GM19238 (cell line): ENCODE measurements around the gene SLC26A1.

Source experiments
- DNase-seq: peaks from one replicate; pipeline ENCODE4 v3.0.0; 2011; ENCODE audit warnings: low spot score; ENCODE audit not compliant: insufficient read length

The SLC26A1 gene, protein sequence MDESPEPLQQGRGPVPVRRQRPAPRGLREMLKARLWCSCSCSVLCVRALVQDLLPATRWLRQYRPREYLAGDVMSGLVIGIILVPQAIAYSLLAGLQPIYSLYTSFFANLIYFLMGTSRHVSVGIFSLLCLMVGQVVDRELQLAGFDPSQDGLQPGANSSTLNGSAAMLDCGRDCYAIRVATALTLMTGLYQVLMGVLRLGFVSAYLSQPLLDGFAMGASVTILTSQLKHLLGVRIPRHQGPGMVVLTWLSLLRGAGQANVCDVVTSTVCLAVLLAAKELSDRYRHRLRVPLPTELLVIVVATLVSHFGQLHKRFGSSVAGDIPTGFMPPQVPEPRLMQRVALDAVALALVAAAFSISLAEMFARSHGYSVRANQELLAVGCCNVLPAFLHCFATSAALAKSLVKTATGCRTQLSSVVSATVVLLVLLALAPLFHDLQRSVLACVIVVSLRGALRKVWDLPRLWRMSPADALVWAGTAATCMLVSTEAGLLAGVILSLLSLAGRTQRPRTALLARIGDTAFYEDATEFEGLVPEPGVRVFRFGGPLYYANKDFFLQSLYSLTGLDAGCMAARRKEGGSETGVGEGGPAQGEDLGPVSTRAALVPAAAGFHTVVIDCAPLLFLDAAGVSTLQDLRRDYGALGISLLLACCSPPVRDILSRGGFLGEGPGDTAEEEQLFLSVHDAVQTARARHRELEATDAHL

GRCh38 chr4:993111-994029 is at the start of gene SLC26A1:
TSS of gene SLC26A1 (minus strand) at chr4:993404. CDS start at chr4:991703, 1,701 bp downstream.
- no peak for DNase-seq

GRCh38 chr4:1042352-1043055 is 49.3 kb upstream of the SLC26A1 start:
- DNase-seq: no peak

- no peak for DNase-seq
Observed at GRCh38 chr4:1041936-1042330, 48.7 kb upstream of the SLC26A1 start.

GRCh38 chr4:1041147-1041935 is 48.1 kb upstream of the SLC26A1 start:
- no peak for DNase-seq

- no peak for DNase-seq
Observed at GRCh38 chr4:1040344-1041146, 47.3 kb upstream of the SLC26A1 start.

GRCh38 chr4:1039493-1040343 is 46.5 kb upstream of the SLC26A1 start:
- no peak for DNase-seq

GRCh38 chr4:1038948-1039492 is 45.8 kb upstream of the SLC26A1 start:
- DNase-seq: no peak

DNA sequence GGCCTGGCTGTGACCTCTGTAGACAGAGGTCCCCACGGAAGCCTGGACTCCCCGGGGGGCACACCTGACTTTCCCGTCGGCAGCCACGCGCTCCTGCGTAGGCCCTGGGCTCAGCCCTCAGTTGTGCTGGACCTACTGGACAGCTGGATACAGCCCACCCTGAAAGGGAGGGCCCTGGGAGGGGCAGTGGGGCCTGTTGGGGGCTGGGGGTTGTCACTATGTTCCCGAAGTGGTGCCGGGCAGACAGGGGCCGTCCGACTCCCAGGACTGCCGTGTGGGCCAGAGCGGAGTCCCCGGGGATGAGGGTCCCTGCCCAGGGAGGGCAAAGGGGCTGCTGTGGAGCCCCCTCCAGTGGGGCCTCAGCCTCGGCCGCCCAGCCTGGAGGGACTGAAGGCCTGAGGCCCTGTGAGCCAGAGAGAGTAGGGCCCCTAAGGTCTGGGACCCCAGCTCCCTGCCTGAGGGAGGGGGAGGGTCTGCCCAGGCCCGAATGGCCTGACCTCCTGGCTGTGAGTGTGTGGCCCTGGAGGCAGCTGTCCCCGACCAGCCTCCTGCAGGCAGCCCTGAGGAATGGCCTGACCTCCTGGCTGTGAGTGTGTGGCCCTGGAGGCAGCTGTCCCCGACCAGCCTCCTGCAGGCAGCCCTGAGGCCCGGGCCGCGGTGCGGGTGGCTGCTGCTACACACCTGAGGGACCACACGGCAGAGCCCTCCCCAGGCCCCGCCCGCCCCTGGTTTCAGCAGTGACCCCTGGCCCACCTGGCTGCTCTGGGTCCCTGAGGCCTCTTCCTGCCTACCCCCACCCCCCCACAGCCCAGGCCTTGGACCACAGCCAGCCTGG is 44.0 kb upstream of the SLC26A1 start:
- no peak for DNase-seq

DNA sequence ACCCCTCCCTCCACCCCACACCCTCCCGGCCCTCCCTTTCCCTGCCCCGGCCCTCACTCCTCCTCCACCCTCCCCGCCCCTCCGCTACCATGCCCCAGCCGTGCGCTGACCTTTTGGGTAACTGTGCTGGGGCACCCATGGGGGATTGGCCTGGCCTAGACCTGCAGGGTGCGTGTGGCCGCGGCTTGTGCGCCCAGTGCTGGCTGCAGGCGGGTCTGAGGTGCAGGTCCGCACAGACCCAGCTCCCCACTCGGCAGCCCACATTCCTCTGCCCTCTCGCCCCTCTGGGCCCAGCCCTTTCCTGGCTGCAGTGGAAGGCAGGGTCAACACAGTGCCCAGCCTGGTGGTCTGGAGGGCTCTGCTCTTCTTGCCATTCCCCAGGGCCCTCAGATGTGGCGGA is 42.9 kb upstream of the SLC26A1 start:
- DNase-seq: no peak

- no peak for DNase-seq
Observed at GRCh38 chr4:1035510-1035909, 42.3 kb upstream of the SLC26A1 start.

GRCh38 chr4:1033840-1034551 is 40.8 kb upstream of the SLC26A1 start:
- DNase-seq: no peak

DNA sequence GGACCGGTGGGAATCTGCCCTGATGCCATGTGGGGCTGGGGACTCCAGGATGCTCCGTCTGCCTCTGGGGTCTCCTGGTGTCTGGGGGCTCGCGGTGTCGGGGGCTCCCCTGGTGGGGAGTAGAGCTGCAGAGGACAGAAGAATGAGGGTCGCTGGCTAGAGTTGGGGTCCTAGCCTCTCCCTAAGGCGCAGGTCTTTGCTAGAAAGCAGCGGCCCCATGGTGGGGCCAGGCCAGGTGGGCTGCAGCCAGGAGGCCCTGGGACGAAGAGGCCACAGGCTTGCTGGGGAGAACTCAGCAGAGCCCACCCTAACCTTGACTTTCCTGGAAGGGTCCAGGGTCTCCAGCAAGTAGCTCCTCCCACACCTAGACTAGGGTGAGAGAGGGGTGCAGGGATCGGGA is 39.7 kb upstream of the SLC26A1 start:
- DNase-seq: no peak

- DNase-seq: no peak
Observed at GRCh38 chr4:1031956-1032795, 39.0 kb upstream of the SLC26A1 start.

DNA sequence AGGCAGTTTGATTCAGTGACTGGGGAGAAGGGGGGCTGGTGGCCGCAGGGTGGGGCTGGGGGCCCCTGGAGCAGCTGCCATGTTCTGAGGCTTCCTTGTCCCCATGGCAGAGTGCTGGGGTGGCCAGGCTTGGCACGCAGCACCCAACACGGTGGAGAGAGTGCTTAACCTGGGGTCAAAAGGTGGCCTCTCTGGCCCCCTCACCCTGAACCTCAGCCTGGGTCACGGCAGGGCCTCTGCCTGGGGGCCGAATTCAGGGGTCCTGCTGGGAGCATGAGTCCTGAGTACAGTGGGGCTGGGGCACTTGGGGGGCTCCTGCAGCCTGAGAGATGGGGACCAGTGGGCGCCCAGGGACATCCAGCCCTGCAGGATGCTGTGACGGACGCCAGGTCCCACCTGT is 38.1 kb upstream of the SLC26A1 start:
- no peak for DNase-seq

- DNase-seq: no peak
Observed at GRCh38 chr4:1030559-1030958, 37.4 kb upstream of the SLC26A1 start.

GRCh38 chr4:1030031-1030430 is 36.8 kb upstream of the SLC26A1 start:
- DNase-seq: no peak
